RCC 7860 (cell line): ENCODE measurements around the gene SCART1.
"Not testable (repeated sequence)": the region's sequence is repeated elsewhere in the genome, so short reads cannot be mapped to it uniquely, and the experiment has no call there.

Experiments
- DNase-seq: peaks from one replicate; pipeline ENCODE4 v3.0.0-alpha.2; 2015; ENCODE audit warnings: low spot score
- FAIRE-seq: peaks from 2 replicates; lab custom pipeline; 2012; peaks lifted over from hg19 to GRCh38; lab: Jason Lieb, UNC

The SCART1 gene

GRCh38 chr10:133467286-133467911, 13.7 kb downstream of the SCART1 start:
- FAIRE-seq: no peak

GRCh38 chr10:133469205-133469604, 15.5 kb downstream of the SCART1 start:
- FAIRE-seq, DNase-seq: not testable (repeated sequence)

More at GRCh38 chr10:133467286-133467911, 13.7 kb downstream of the SCART1 start:
- DNase-seq: no peak

- DNase-seq (no peak), FAIRE-seq (no peak)
These were observed 17.8 kb downstream of the SCART1 start for GRCh38 chr10:133471300-133472109.

- DNase-seq (no peak), FAIRE-seq (no peak)
These were observed 19.5 kb downstream of the SCART1 start for GRCh38 chr10:133473270-133473669.

- FAIRE-seq (no peak), DNase-seq (no peak)
These were observed 20.3 kb downstream of the SCART1 start for GRCh38 chr10:133474027-133474426.

- no peak for FAIRE-seq
- DNase-seq: no peak
These were observed 21.1 kb downstream of the SCART1 start for GRCh38 chr10:133474665-133475424.

- DNase-seq: no peak
- FAIRE-seq: no peak
These were observed 21.6 kb downstream of the SCART1 start for GRCh38 chr10:133475425-133475734.

- no peak for FAIRE-seq
- no peak for DNase-seq
These were observed 22.3 kb downstream of the SCART1 start for GRCh38 chr10:133475821-133476640.

GRCh38 chr10:133476641-133476990, 22.9 kb downstream of the SCART1 start:
- FAIRE-seq (no peak), DNase-seq (no peak)

GRCh38 chr10:133481086-133481643, 27.4 kb downstream of the SCART1 start:
- FAIRE-seq (no peak), DNase-seq (no peak)

- no peak for FAIRE-seq
These were observed 27.9 kb downstream of the SCART1 start for GRCh38 chr10:133481657-133482056.

GRCh38 chr10:133484818-133485217, 31.1 kb downstream of the SCART1 start:
- DNase-seq (no peak), FAIRE-seq (no peak)

More at GRCh38 chr10:133481657-133482056, 27.9 kb downstream of the SCART1 start:
- no peak for DNase-seq

GRCh38 chr10:133487085-133487484, 33.3 kb downstream of the SCART1 start:
- FAIRE-seq (no peak), DNase-seq (no peak)

GRCh38 chr10:133488354-133488753, 34.6 kb downstream of the SCART1 start:
- no peak for DNase-seq
- no peak for FAIRE-seq

GRCh38 chr10:133489816-133490588, 36.3 kb downstream of the SCART1 start:
- no peak for FAIRE-seq

GRCh38 chr10:133493562-133493961, 39.8 kb downstream of the SCART1 start:
- DNase-seq, FAIRE-seq: not testable (repeated sequence)

More at GRCh38 chr10:133489816-133490588, 36.3 kb downstream of the SCART1 start:
- DNase-seq: no peak

- FAIRE-seq, DNase-seq: not testable (repeated sequence)
These were observed 43.6 kb downstream of the SCART1 start for GRCh38 chr10:133497363-133497762.

- FAIRE-seq, DNase-seq: not testable (repeated sequence)
These were observed 45.4 kb downstream of the SCART1 start for GRCh38 chr10:133499176-133499575.

GRCh38 chr10:133500897-133501296, 47.2 kb downstream of the SCART1 start:
- not testable (repeated sequence) for DNase-seq, FAIRE-seq

GRCh38 chr10:133509700-133510099, 56.0 kb downstream of the SCART1 start:
- DNase-seq (no peak), FAIRE-seq (no peak)
